H9 (cell line): ENCODE measurements around the gene MBTPS1. TPM values are rescaled to one million over a fixed set of nuclear protein-coding genes. Genes with fewer than 3 reads are reported as not detected.

Experiments
- DNase-seq: peaks from one replicate; pipeline ENCODE4 v3.0.0-alpha.2; 2017
- H2AFZ ChIP-seq: one replicate; pipeline ENCODE4 v1.6.1; 2013; ENCODE audit warnings: mild to moderate bottlenecking, low read length, control low read depth, moderate library complexity
- H2AK5ac ChIP-seq: 2 replicates; pipeline ENCODE4 v1.6.1; 2013; ENCODE audit warnings: low read length, control low read depth, mixed read lengths; ENCODE audit not compliant: insufficient read length
- H2BK120ac ChIP-seq: one replicate; pipeline ENCODE4 v1.6.1; 2013; ENCODE audit warnings: low read depth, mild to moderate bottlenecking, low read length, control low read depth, inconsistent platforms; ENCODE audit not compliant: poor library complexity, severe bottlenecking
- H2BK12ac ChIP-seq: 2 replicates; pipeline ENCODE4 v1.6.1; 2013; ENCODE audit warnings: low read length, control low read depth, mixed read lengths, low read depth; ENCODE audit not compliant: insufficient read length
- H2BK15ac ChIP-seq: 2 replicates; pipeline ENCODE4 v1.6.1; 2013; ENCODE audit warnings: low read depth, low read length, control low read depth
- H2BK20ac ChIP-seq: one replicate; pipeline ENCODE4 v1.6.1; 2013; ENCODE audit warnings: low read depth, mild to moderate bottlenecking, low read length, control low read depth, inconsistent platforms; ENCODE audit not compliant: poor library complexity, severe bottlenecking
- H2BK5ac ChIP-seq: 2 replicates; pipeline ENCODE4 v1.6.1; 2013; ENCODE audit warnings: low read length, control low read depth, mixed read lengths; ENCODE audit not compliant: insufficient read length
- H3K14ac ChIP-seq: 2 replicates; pipeline ENCODE4 v1.6.1; 2013; ENCODE audit warnings: low read length, control low read depth; ENCODE audit not compliant: insufficient read depth
- H3K18ac ChIP-seq: 2 replicates; pipeline ENCODE4 v1.6.1; 2013; ENCODE audit warnings: low read depth, mild to moderate bottlenecking, mixed read lengths, low read length, control low read depth; ENCODE audit not compliant: insufficient read length
- H3K23ac ChIP-seq: 2 replicates; pipeline ENCODE4 v1.6.1; 2013; ENCODE audit warnings: low read length, control low read depth, mixed read lengths, low read depth; ENCODE audit not compliant: insufficient read length
- H3K23me2 ChIP-seq: 2 replicates; pipeline ENCODE4 v1.6.1; 2013; ENCODE audit warnings: low read depth, mild to moderate bottlenecking, mixed read lengths, low read length, control low read depth; ENCODE audit not compliant: insufficient read length, poor library complexity, severe bottlenecking
- H3K27ac ChIP-seq: 2 replicates; pipeline ENCODE4 v1.5.1; 2013; ENCODE audit warnings: low read length, control low read depth, mixed read lengths, low read depth; ENCODE audit not compliant: insufficient read length
- H3K27me3 ChIP-seq: 2 replicates; pipeline ENCODE4 v1.6.1; 2013; ENCODE audit warnings: low read length, control low read depth, inconsistent platforms; ENCODE audit not compliant: insufficient read depth
- H3K4ac ChIP-seq: 2 replicates; pipeline ENCODE4 v1.6.1; 2013; ENCODE audit warnings: low read depth, mild to moderate bottlenecking, control low read depth, inconsistent platforms, low read length, moderate library complexity
- H3K4me1 ChIP-seq: 2 replicates; pipeline ENCODE4 v1.6.1; 2013; ENCODE audit warnings: low read length, control low read depth, inconsistent platforms; ENCODE audit not compliant: insufficient read depth
- H3K4me2 ChIP-seq: 2 replicates; pipeline ENCODE4 v1.6.1; 2013; ENCODE audit warnings: low read length, control low read depth, mixed read lengths; ENCODE audit not compliant: insufficient read length, insufficient read depth
- H3K56ac ChIP-seq: 2 replicates; pipeline ENCODE4 v1.6.1; 2013; ENCODE audit warnings: low read depth, mild to moderate bottlenecking, mixed read lengths, low read length, control low read depth; ENCODE audit not compliant: insufficient read length
- H3K79me1 ChIP-seq: 2 replicates; pipeline ENCODE4 v1.6.1; 2013; ENCODE audit warnings: low read depth, mild to moderate bottlenecking, moderate library complexity, low read length, control low read depth, inconsistent platforms; ENCODE audit not compliant: insufficient read depth, poor library complexity, severe bottlenecking
- H3K79me2 ChIP-seq: 2 replicates; pipeline ENCODE4 v1.6.1; 2013; ENCODE audit warnings: low read length, control low read depth, inconsistent platforms; ENCODE audit not compliant: insufficient read depth
- H3K9ac ChIP-seq: 2 replicates; pipeline ENCODE4 v1.6.1; 2013; ENCODE audit warnings: low read length, control low read depth, mixed read lengths; ENCODE audit not compliant: insufficient read length; ENCODE audit errors: extremely low read depth
- H3K9me3 ChIP-seq: one replicate; pipeline ENCODE4 v1.6.1; 2013; ENCODE audit warnings: low read depth, low read length, inconsistent platforms; ENCODE audit not compliant: control insufficient read depth
- H3T11ph ChIP-seq: one replicate; pipeline ENCODE4 v1.6.1; 2013; ENCODE audit warnings: mild to moderate bottlenecking, low read length, control low read depth, inconsistent platforms
- H4K20me1 ChIP-seq: one replicate; pipeline ENCODE4 v1.6.1; 2013; ENCODE audit not compliant: control insufficient read depth, insufficient read length, insufficient read depth
- H4K5ac ChIP-seq: 2 replicates; pipeline ENCODE4 v1.6.1; 2013; ENCODE audit warnings: low read depth, mild to moderate bottlenecking, mixed read lengths, low read length, control low read depth; ENCODE audit not compliant: insufficient read length
- H4K8ac ChIP-seq: replicated peaks from 2 replicates; pipeline ENCODE4 v1.6.1; 2013; ENCODE audit warnings: low read length, control low read depth, mixed read lengths, low read depth; ENCODE audit not compliant: insufficient read length
- H4K91ac ChIP-seq: 2 replicates; pipeline ENCODE4 v1.6.1; 2013; ENCODE audit warnings: low read depth, mild to moderate bottlenecking, moderate library complexity, mixed read lengths, low read length, control low read depth; ENCODE audit not compliant: insufficient read length
- H3K27ac Mint-ChIP-seq, 3 experiments: 2 replicates in 2 of 3; 3 replicates in 1 of 3; pipeline ENCODE4 v1.8.0; 2020 to 2021; ENCODE audit warnings: mixed read lengths in 3 of 3, mild to moderate bottlenecking in 1 of 3, moderate library complexity in 1 of 3
- H3K27me3 Mint-ChIP-seq: 2 replicates; pipeline ENCODE4 v1.8.0; 2021; ENCODE audit warnings: low read depth, mild to moderate bottlenecking, moderate library complexity, mixed read lengths
- H3K36me3 Mint-ChIP-seq, 3 experiments: 2 replicates in 2 of 3; 3 replicates in 1 of 3; pipeline ENCODE4 v1.8.0; 2020 to 2021; ENCODE audit warnings: low read depth in 3 of 3, mixed read lengths in 3 of 3; ENCODE audit not compliant: insufficient read depth in 1 of 3
- H3K4me1 Mint-ChIP-seq, 2 experiments: 2 replicates each; pipeline ENCODE4 v1.8.0; 2020; ENCODE audit warnings: mixed read lengths in 2 of 2
- H3K4me3 Mint-ChIP-seq, 2 experiments: 2 replicates in 1 of 2; 3 replicates in 1 of 2; pipeline ENCODE4 v1.8.0; 2020 to 2021; ENCODE audit warnings: mild to moderate bottlenecking in 2 of 2, mixed read lengths in 2 of 2, moderate library complexity in 1 of 2
- H3K9me3 Mint-ChIP-seq, 2 experiments: 2 replicates in 1 of 2; 3 replicates in 1 of 2; pipeline ENCODE4 v1.8.0; 2020; ENCODE audit warnings: mild to moderate bottlenecking in 2 of 2, mixed read lengths in 2 of 2, moderate library complexity in 1 of 2
- CTCF ChIP-seq: fragments of 200-600 bp; sonication (generic); conservative IDR thresholded peaks from 3 replicates; pipeline ENCODE4 v1.8.0; 2021; ENCODE audit warnings: antibody characterized with exemption, mild to moderate bottlenecking
- WGBS: extraction: QIAGEN DNeasy Blood & Tissue Kit; methylation state at CpG from one replicate; pipeline ENCODE4 v1.1.7; 2013; ENCODE audit warnings: missing lambda C conversion rate, low lambda C conversion rate, mixed read lengths; ENCODE audit not compliant: insufficient read length; ENCODE audit errors: extremely low coverage; 5-methylcytosine and 5-hydroxymethylcytosine counted together
- total RNA-seq: library from RNA; stranded (reverse); gene quantifications from 2 replicates; pipeline ENCODE4 v1.2.1, GENCODE V29; 2021

The MBTPS1 gene
- total RNA-seq, 1 experiment from 2014 or later: 48.7 TPM

GRCh38 chr16:84165746-84166145 lies 49.0 kb upstream of the MBTPS1 start:
- H2BK120ac ChIP-seq: no peak overlapping the region
- no peaks in the 10 kb centered on the region for H3K9me3 ChIP-seq
- no peak overlapping the region for H3T11ph ChIP-seq
- H2BK20ac ChIP-seq: no peak overlapping the region
- H2AFZ ChIP-seq: no peak overlapping the region
- peak overlapping the region; percentile 38 for H3K18ac ChIP-seq
- no peaks in the 10 kb centered on the region for H3K36me3 Mint-ChIP-seq
- peaks cover 7% of the 10 kb centered on the region for H3K27me3 Mint-ChIP-seq
- no peak overlapping the region for H4K5ac ChIP-seq
- no peaks in the 10 kb centered on the region for H3K79me1 ChIP-seq
- no peaks in the 10 kb centered on the region for H4K20me1 ChIP-seq
- peaks cover 0 to 2% of the 10 kb centered on the region in 2 experiments; a peak in 2 of 4 replicates for H3K4me1 Mint-ChIP-seq
- no peak overlapping the region for H4K91ac ChIP-seq
- no peak overlapping the region for H2AK5ac ChIP-seq
- no peak for TF ChIP-seq CTCF
- H3K27ac ChIP-seq: no peak overlapping the region
- no peak overlapping the region for H2BK12ac ChIP-seq
- no CpG with 5 or more reads among the region's 7 CpGs for WGBS
- no peak overlapping the region for H2BK15ac ChIP-seq
- no peaks in the 10 kb centered on the region for H3K27me3 ChIP-seq
- no peak overlapping the region; a peak in 1 of 7 replicates for H3K27ac Mint-ChIP-seq
- no peak overlapping the region for H4K8ac ChIP-seq
- H3K9me3 Mint-ChIP-seq: no peaks in the 10 kb centered on the region
- no peak overlapping the region for H3K9ac ChIP-seq
- H3K79me2 ChIP-seq: no peaks in the 10 kb centered on the region
- H3K14ac ChIP-seq: no peak overlapping the region
- no peak overlapping the region for H3K4me3 Mint-ChIP-seq
- H3K56ac ChIP-seq: no peak overlapping the region
- H3K4ac ChIP-seq: no peak overlapping the region
- H2BK5ac ChIP-seq: no peak overlapping the region
- no peaks in the 10 kb centered on the region for H3K23me2 ChIP-seq
- no peak for DNase-seq
- no peak overlapping the region for H3K23ac ChIP-seq
- H3K4me2 ChIP-seq: no peak overlapping the region
- no peaks in the 10 kb centered on the region for H3K4me1 ChIP-seq
